Left ventricle myocardium superior (tissue), 1 donor: ENCODE results near the gene KRTAP20-4. TPM values are rescaled to one million over a fixed set of nuclear protein-coding genes. Genes with fewer than 3 reads are reported as not detected.

ENCODE experiments used
- ATAC-seq: fragments of 200-7000 bp; cut with Tn5 transposase; one replicate; pipeline ENCODE4 v1.9.1; 2020; ENCODE audit warnings: mild to moderate bottlenecking, moderate library complexity
- DNase-seq: peaks from one replicate; pipeline ENCODE4 v3.0.0-alpha.2; 2020
- intact Hi-C: fragments of 100-400 bp; cut with micrococcal nuclease; formaldehyde crosslinking; loops from one replicate; pipeline ENCODE4 v1.11.0; 2022
- long read RNA-seq: library from polyadenylated mRNA; unstranded; transcript quantifications from one replicate; pipeline ENCODE4 v2.0.0, GENCODE V29; 2021
- total RNA-seq: library from RNA; stranded (reverse); fragmentation: NEBNext Ultra II Directional; extraction: Animal tissue kit (Norgen Biotek cat#: 25700); gene quantifications from one replicate; pipeline ENCODE4 v1.2.1, GENCODE V29; 2021
- donor health status: DM: no; HTN: yes; CAD: no; lungs with severe emphysema.

Gene KRTAP20-4
- total RNA-seq, result not detected
- long read RNA-seq, result 0 reads

DNA sequence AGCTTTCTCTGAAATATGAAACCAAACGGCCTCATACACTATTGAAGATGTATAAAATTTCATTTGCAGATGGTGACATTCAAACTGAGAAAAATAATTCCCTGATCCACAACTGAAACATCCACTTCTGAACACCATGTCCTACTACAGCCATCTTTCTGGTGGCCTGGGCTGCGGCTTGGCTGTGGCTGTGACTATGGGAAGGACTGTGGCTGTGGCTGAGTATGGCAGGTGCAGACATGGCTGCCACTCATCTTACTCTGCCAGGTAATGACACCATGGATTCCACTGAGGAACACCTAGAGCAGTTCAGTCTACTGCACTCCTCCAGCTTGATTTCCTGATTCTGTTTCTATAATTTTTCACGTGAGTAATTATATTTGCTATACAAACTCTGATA lies at the start of gene KRTAP20-4:
TSS of gene KRTAP20-4 (plus strand) at position 106 of the 400 bp plus-strand sequence.
- intact Hi-C loops, result no loop called here
- DNase-seq, result no peak
- ATAC-seq, result no peak

DNA sequence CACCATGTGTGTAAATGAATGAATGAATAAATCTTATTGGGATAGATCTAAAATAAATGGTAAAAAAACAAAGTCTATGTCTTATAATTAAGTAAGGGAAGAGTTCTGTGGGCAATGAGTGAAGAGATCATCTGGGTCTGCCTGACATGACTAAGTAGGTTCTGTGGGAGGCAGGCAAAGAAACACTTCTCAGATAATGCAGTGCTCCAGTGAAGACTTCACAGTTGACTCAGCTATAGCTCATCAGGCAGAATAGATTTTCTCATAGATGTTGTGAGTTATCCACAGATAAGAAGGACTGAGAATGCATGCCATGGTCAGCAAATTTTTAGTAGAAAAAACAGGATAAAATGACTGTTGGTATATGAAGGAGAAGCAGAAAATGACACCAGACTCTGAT lies 42.7 kb upstream of the KRTAP20-4 start:
- DNase-seq (no peak), ATAC-seq (no peak)
- intact Hi-C loops, result no loop called here

DNA sequence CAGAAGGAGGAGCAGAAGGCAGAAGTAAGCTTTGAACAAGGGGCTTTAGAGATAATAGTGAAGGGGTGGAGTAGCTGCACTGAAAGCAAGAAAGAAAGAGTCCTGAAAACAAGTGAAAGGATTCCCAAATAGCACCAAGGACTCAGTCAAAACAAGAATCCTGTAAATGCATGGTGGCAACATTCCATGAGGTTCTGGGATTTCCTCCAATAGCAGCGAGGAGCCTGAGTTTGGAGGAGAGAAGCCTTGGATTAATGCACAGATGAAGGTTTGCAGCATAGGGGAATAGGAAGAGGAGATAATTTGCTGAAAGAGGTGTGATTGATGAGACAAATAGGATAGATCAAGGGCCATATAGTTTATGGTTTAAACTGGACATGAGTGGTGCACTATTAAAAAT lies 41.1 kb upstream of the KRTAP20-4 start:
- intact Hi-C loops, result no loop called here
- DNase-seq (no peak), ATAC-seq (no peak)

DNA sequence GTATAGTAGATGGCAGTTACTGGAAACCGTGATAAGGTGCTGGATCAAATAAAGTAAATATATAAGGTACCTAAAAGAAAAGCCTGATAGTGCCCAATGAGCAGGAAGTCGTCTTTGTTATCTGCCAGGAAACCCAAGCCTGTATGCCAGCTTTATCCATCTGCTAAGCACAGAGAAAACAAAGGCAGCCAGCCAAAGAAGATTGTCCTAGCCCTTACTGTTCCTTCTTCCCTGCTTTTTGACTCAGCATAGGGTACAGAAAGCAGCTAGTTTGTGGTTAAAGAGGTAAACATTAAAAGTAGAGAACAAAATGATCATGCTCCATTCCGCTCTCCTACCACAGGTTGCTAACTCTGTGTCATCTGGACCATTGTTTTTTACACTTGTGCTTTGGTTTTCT lies 40.3 kb upstream of the KRTAP20-4 start:
- ATAC-seq (no peak), DNase-seq (no peak)
- intact Hi-C loops, result no loop called here

DNA sequence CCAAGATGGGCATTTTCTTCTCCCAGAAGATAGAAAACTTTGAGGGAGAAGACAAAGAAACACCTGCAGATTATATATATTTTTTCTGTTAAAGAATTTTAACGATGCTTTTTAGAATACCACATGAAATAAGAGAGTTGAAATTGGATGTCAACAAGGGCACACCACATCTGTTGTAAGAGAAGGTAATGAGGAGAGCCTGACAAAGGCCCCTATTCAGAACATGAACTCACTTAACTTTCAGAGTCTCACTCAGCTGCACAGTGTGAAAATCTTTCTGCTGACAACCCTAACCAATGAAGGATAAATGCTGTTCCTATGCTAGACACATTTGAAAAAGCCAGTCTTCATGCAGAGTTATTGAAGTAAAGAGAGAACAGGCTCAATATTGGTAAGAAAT lies 37.6 kb upstream of the KRTAP20-4 start:
- intact Hi-C loops, result no loop called here

DNA sequence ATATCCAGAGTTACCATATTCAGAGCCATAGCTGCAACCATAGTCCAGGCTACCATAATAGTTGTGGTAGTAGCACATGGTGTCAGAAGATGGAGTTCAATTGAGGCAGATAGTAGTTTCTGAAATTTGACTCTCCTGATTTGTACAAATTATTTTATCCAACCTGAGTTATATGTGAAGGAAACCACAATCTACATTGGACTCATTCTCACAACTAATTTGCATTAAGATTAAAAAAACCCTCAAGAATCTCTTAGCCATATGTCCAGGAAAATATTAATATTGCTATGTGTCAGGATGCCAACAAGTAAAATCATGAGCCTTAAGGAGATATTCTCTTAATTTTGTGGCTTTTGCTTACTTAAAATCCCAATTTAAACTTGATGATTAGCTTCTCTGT lies 30.1 kb upstream of the KRTAP20-4 start, which contains the start of gene KRTAP22-2:
TSS of gene KRTAP22-2 (minus strand) at position 101 of the 400 bp plus-strand sequence.
- no peak for ATAC-seq
- intact Hi-C loops, result no loop called here
- no peak for DNase-seq

More for the DNA sequence above, 37.6 kb upstream of the KRTAP20-4 start:
- DNase-seq (no peak), ATAC-seq (no peak)

DNA sequence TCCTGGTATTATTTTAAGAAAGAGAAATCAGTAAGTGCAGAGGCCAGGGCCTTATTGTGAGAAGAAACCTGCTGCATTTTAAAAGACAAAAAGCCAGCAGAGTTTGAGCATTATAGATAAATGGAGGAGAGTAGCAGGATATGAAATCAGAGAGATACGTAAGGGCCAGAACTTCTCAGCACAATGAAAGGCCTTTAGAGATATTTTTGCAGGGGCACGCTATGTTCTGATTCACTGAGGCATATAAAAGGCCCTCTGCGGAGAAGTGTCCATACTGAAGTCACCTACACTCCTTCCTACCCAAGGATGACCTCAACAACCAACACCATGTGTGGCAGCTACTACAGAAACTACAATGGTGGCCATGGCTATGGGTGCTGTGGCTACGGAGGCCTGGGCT lies 28.3 kb upstream of the KRTAP20-4 start, which contains the start of gene KRTAP6-3:
TSS of gene KRTAP6-3 (plus strand) at position 301 of the 400 bp plus-strand sequence. CDS start at position 307, 6 bp downstream.
- ATAC-seq, result no peak
- no peak for DNase-seq
- intact Hi-C loops, result no loop called here

DNA sequence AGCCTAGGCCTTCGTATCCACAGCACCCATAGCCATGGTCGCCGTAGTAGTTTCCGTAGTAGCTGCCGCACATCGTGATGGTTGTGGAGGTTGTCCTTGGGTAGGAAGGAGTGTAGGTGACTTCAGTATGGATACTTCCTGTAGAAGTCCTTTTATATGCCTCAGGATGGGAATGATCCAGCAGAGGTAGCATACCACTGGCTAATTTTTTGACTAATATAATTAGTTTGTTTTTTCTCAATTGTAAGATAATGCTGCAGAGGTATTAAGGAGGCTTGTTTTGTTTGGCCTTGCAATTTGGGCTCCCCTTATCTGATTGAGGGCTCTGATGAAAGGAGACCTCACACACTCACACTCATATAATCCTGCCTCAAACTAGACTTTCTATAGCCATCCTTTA lies 21.6 kb upstream of the KRTAP20-4 start, which contains the start of gene KRTAP6-2:
TSS of gene KRTAP6-2 (minus strand) at position 101 of the 400 bp plus-strand sequence. CDS start at position 73, 28 bp downstream.
- ATAC-seq (no peak), DNase-seq (no peak)
- intact Hi-C loops, result no loop called here

DNA sequence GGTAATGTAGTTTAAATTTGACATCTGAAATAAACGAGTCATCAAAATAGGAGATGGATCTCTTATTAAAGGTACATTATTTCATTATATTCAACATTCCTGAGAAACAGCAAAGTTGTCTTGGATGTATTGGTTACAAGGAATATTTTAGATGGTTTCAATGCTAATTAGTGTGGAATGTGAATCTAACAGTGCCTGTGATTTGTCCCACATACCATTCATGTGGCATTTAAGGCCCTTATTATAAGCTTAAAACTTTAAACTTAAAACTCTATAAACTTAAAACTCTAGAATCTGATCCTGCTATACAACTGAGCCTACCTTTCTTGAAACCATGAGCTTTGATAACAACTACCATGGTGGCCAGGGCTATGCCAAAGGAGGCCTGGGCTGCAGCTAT lies 19.6 kb upstream of the KRTAP20-4 start, which contains the start of gene KRTAP22-1:
TSS of gene KRTAP22-1 (plus strand) at position 301 of the 400 bp plus-strand sequence.
- ATAC-seq (no peak), DNase-seq (no peak)
- intact Hi-C loops, result no loop called here

DNA sequence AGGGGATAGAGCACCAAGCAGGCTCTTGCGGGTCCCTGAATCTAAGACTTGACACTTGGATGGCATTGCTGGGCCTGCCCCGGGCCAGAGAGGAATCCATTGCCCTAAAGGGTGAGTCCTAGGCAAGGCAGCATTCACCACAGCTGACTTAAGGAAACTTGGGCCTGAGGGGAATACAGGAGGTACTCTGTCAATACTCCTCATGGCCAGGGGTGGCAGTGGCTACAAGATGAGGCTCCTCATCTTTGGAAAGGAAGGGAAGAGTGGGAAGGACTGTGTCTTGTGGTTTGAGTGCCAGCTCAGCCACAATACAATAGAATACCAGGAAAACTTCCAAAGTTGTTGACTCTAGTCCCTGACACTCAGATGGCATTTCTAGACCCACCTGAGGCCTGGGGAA lies 14.5 kb upstream of the KRTAP20-4 start:
- no peak for ATAC-seq
- no peak for DNase-seq
- intact Hi-C loops, result no loop called here

DNA sequence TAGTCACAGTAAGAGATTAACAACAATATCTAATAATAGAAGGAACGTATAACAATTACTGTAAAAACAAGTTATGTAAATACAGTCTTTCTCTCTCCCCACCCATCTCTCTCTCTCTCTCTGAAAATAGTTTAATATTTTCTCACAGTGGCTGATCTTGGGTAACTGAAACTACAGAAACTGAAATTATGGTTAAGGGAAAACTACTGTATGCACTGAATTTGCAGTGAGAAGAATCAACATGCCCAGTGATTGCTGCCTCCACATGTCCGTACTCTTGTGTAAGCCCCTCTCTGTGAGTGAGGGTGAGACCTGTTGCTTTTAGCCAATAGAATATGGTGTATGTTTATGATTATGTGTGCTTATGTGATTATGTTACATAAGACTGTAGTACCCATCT lies 8.3 kb upstream of the KRTAP20-4 start:
- intact Hi-C loops, result no loop called here
- DNase-seq, result no peak
- ATAC-seq, result no peak

DNA sequence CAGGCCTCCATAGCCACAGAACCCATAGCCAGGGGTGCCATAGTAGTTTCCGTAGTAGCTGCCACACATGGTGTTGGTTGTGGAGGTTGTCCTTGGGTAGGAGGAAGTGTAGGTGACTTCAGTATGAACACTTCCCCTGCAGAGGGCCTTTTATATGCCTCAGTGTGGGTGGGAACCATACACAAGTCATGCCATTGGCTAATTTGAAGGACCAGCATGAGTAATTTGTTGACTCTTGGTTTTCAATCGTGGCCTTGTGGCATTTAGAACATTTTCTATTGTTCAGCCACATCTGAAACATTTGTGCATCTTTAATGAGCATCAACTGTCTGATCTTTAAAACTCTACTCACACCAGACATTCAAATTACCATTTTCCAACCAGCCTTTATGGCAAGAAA lies 6.6 kb upstream of the KRTAP20-4 start, which contains the start of gene KRTAP6-1:
TSS of gene KRTAP6-1 (minus strand) at position 95 of the 400 bp plus-strand sequence. CDS start at position 69, 26 bp downstream.
- ATAC-seq (no peak), DNase-seq (no peak)
- intact Hi-C loops, result no loop called here

DNA sequence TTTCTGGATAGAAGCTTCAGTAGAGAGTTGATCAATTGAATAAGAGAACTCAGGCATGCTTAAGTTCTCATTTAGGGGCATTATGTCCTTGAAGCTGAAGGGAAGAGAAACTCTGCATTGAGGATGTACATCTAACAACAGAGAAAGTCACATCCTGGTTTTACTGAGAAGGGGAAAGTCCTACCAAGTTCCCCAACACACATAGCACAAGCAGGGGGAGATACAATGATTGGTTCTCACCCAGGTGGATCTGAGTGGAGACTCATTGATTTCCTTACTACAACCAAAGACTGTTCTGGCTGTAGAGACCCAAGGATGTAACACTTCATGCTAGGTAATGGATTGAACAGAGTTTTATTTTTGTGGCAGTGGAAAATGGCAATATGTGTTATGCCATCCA lies 5.2 kb upstream of the KRTAP20-4 start:
- ATAC-seq, result no peak
- intact Hi-C loops, result no loop called here
- DNase-seq, result no peak

DNA sequence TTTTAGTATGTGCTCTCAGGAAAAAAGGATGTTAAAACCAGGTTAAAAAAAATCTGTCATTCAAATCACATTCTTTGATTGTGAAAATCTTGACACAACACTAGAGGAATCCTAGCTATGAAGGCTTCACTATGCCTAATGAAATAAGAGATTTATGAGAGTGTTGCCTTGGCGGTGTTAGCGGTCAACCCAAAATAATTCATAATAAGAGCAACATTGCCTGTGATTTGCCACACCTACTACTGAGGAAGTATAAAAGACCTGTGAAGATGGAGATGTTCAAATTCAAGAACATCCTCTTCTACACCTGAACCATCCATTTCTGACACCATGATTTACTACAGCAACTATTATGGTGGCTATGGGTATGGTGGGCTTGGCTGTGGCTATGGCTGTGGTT lies 4.3 kb upstream of the KRTAP20-4 start, which contains the start of gene KRTAP20-1:
TSS of gene KRTAP20-1 (plus strand) at position 301 of the 400 bp plus-strand sequence. CDS start at position 331, 30 bp downstream.
- intact Hi-C loops, result no loop called here
- ATAC-seq (no peak), DNase-seq (no peak)

DNA sequence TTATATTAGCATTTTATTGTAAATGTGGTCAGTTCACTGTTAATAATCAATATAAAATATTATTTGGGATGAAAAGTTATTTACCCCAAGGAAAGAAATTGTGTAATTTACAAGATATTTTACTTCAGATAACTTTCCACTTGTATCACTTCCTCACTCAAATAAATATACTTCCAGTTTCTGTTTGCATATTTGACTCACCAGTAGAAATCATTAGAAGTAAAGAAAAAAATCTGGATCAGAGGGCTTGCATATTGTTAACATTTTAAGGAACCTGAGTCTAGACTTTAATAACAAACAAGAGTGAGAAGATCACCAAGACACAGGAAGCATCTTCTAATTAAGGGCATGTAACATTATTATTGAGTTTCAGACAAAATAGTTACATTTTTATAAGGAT lies 347 bp upstream of the KRTAP20-4 start:
- intact Hi-C loops, result no loop called here
- DNase-seq (no peak), ATAC-seq (no peak)

DNA sequence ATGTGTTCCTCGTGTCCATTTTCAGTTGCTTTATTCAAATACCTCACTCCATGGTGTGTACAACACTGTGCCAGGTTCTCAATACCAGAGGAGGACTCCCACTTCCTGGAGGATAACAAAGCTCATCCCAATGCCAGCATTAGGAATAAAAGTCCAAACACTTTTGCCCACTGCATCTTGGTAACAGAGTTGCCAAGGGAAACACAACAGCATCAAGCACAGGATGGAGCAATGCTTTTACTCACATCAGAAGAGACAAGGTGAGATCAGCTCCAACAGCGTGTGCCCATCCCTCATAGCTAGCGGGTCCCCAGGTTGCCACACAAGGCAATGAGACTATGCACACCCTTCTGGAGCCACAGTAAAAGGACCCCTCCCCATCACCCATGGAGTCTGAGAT lies 2.9 kb downstream of the KRTAP20-4 start:
- DNase-seq (no peak), ATAC-seq (no peak)
- intact Hi-C loops, result no loop called here

DNA sequence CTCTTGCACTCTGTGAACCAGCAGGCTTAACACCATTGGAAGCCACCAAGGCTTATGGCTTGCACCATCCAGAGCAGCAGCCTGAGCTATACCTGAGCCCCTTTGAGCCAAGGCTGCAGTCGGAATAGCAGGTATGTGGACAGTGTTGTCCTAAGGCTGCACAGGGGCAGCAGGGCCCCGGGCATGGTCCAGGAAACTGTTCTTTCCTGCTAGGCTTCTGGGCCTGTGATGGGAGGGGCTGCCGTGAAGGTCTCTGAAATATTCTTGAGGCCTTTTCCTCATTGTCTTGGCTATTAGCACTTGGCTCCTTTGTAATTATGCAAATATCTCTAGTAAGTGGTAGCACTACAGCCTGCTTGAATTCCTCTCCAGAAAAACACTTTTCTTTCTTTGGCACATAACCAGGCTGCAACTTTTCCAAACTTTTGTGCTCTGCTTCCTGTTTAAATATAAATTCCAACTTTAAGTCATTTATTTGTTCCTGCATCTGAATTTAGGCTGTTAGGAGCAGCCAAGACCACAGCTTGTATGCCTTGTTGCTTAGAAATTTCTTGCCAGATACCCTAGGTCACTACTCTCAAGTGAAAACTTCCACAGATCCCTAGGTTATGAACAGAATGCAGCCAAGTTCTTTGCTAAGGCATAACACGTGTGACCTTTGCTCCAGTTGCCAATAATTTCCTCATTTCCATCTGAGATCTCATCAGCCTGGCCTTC lies 5.2 kb downstream of the KRTAP20-4 start:
- DNase-seq, result no peak
- intact Hi-C loops, result no loop called here
- no peak for ATAC-seq

DNA sequence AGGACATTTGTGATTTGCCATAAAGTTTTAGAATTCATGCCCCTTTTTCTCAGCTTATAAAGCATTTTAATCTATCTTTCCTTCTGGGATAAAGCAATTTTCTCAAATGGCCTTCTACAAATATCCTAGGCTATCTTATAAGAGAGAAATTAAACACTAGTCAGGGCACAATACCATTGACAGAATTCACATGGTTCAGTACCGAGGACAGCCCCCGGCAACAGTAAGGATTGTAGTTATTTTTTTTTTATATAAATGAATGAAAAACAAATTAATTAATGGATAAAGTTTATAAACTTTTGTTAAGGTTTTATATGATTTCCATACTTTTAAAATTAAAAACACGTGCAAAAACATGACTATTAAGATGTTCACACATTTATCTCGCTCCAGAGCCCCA lies 7.7 kb downstream of the KRTAP20-4 start:
- no peak for ATAC-seq
- intact Hi-C loops, result no loop called here

DNA sequence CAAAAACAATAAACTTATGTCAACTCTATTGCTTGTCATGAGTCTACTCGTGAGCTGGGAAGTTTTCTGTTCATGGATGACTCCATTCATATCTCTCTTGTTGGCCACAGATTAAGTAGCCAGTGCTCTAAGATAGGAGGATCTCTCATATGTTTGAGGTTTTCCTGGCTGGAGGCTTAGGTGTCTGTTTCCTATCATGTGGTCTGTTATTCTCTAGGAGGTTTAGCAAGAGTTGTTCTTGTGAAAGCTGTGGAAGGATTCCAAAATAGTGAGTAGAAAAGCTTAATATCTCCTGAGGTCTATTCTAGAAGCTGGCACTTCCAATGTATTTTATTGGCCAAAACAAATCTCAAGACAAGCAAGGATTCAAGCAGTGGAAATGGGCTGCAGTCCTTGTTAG lies 8.8 kb downstream of the KRTAP20-4 start:
- no peak for DNase-seq
- intact Hi-C loops, result no loop called here
- ATAC-seq, result no peak

More for the DNA sequence above, 7.7 kb downstream of the KRTAP20-4 start:
- no peak for DNase-seq

DNA sequence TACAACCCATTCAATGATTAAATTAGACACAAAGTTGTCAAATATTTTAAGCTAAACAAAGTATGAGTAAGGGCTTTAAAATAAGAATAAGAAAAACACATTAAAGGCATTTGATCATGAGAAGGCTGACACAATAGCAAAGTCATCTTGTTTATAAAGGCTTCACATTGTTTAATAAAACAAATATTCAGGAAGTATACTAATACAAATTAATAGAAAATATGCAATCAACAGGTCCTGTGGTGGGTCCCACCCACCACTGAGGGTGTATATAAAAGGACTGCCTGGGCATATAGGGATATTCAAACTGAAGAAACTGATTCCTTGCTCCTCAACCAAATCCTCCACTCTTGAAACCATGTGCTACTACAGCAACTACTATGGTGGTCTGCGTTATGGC lies 14.5 kb downstream of the KRTAP20-4 start, which contains the start of gene KRTAP20-2:
TSS of gene KRTAP20-2 (plus strand) at position 301 of the 400 bp plus-strand sequence. CDS start at position 359, 58 bp downstream.
- no peak for DNase-seq
- intact Hi-C loops, result no loop called here
- no peak for ATAC-seq

DNA sequence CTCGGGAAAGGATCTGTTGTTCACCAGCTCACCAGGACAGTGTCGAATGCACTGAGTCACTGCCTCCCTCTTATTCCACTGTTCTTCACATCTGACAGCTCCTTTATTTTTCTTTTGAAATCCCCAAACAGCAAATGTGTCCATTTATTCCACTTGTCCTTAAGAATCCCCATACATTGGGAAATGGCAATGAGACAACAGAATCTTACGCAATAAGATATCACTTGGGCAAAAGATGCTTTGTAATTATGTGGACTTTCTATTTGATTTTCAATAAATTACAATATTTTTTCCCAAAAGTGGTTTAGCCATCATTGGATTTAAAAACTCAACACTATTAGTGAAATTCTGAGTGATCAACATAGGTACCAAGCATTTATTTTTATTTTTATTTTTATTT lies 18.3 kb downstream of the KRTAP20-4 start:
- intact Hi-C loops, result no loop called here
- DNase-seq, result no peak
- no peak for ATAC-seq
